ENCODE data around the gene AAMP.

The AAMP gene

DNA sequence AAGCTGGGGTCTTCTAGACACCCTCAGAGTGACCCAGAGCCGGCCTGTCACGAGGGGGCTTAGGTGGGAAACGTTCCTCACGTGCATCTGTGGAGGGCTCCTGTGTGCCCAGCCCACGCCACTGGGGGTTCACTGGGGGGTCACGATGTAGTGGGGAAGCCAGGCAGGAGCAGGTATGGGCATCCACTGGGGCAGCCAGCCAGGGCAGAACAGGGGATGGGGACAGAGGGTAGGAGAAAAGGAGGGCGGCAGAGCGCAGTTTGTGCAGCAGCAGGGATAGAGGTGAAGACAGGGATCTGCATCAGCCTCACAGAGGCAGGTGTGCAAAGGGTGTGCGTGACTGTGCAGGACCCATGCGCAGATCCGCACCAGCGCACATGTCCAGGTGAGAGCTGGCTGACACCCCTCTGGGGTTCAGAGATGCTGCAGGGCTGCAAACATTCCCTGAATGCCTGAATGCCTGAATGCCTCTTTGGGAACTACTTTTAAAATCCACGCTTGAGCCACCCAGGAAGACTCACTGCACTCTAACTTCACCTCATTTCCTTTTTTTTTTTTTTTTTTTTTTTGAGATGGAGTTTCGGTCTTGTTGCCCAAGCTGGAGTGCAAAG, 10.4 kb upstream of the AAMP start:
- DNase-seq, result no peak
- H3K4me3 ChIP-seq, result no peak overlapping the region
- TF ChIP-seq, protein P1, sequence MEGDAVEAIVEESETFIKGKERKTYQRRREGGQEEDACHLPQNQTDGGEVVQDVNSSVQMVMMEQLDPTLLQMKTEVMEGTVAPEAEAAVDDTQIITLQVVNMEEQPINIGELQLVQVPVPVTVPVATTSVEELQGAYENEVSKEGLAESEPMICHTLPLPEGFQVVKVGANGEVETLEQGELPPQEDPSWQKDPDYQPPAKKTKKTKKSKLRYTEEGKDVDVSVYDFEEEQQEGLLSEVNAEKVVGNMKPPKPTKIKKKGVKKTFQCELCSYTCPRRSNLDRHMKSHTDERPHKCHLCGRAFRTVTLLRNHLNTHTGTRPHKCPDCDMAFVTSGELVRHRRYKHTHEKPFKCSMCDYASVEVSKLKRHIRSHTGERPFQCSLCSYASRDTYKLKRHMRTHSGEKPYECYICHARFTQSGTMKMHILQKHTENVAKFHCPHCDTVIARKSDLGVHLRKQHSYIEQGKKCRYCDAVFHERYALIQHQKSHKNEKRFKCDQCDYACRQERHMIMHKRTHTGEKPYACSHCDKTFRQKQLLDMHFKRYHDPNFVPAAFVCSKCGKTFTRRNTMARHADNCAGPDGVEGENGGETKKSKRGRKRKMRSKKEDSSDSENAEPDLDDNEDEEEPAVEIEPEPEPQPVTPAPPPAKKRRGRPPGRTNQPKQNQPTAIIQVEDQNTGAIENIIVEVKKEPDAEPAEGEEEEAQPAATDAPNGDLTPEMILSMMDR (IDR thresholded peaks at IDR 0.05), result no peak
- peaks cover 64 to 66% (median 65%) of the 10 kb centered on the region in 3 donors for H3K36me3 ChIP-seq
- no peaks in the 10 kb centered on the region for H3K9me3 ChIP-seq
- H3K27me3 ChIP-seq, result no peaks in the 10 kb centered on the region
- peak overlapping the region; percentile 51 to 99 for H3K27ac ChIP-seq
- intact Hi-C loops (cut with DNase I; ENCODE audit: low total_unique reads), result no loop called here
- H3K4me1 ChIP-seq, result peaks cover 9 to 77% (median 45%) of the 10 kb centered on the region in 4 donors

DNA sequence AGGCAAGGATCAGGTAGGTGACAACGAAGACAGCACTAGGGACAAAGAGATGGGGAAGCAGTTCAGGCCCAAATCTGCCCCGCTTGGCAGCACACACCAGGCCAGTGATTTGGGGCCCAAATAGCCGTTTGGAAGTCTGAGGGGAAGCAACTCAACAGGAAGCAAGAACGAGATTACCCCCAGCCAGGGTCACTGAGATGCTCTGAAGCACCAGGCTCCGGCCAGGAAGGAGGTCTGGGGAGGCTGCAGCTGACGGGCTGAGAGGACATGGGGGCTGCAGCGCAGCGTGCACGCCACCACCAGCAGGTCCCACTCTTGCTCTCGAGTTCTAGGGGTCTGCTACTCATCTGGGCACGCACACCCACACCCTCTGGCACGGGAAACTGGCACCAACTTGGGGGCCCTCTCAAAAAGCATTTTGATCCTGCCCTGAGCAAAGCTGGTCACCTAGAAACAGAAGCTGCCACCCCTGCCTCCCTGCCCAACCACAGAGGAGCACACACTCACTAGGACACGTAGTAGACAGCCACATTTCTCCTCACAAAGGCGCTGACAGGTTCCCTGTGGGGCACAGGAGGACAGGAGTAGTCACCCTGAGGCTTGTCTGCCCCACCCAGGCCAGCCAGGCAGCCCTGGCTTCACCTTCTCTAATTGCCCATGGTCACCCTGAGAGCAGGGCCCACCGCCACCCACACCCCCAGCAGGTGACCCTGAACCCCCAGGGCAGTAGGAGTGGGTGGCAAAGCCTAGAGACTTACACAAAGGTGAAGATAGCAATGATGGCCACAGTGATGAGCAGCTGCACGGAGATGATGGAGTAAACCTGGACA, 8.8 kb upstream of the AAMP start:
- no peak for DNase-seq
- peaks cover 80 to 82% (median 81%) of the 10 kb centered on the region in 3 donors for H3K36me3 ChIP-seq
- H3K27ac ChIP-seq, result peak overlapping the region; percentile 51 to 99

DNA sequence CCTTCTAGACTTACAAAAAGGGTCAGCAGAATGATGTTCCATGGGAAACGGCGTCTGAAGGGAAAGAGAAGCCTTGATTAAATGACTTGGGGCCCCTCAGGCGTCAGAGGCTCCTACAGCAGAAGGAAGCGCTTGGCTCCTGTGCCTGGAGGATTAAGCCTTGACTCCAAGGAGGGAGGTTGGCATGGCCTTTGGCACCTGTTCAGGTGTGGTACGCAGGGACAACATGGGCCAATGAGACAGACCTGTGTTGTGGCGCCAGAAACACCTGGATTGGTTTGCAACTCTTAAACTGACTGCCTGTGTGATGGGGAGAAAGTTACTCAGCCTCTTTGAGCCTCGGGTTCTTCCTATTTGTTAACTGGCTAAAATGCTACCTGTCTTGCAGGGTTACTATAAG, 8.0 kb upstream of the AAMP start:
- intact Hi-C loops (cut with DNase I; ENCODE audit: low total_unique reads), result no loop called here
- H3K4me1 ChIP-seq, result peaks cover 0 to 63% (median 32%) of the 10 kb centered on the region in 4 donors

More for the DNA sequence above, 8.8 kb upstream of the AAMP start:
- TF ChIP-seq, protein P1 (IDR thresholded peaks at IDR 0.05), result no peak
- intact Hi-C loops (cut with DNase I; ENCODE audit: low total_unique reads), result no loop called here
- no peaks in the 10 kb centered on the region for H3K27me3 ChIP-seq
- H3K4me1 ChIP-seq, result peaks cover 0 to 63% (median 33%) of the 10 kb centered on the region in 4 donors
- H3K9me3 ChIP-seq, result no peaks in the 10 kb centered on the region
- H3K4me3 ChIP-seq, result no peak overlapping the region

DNA sequence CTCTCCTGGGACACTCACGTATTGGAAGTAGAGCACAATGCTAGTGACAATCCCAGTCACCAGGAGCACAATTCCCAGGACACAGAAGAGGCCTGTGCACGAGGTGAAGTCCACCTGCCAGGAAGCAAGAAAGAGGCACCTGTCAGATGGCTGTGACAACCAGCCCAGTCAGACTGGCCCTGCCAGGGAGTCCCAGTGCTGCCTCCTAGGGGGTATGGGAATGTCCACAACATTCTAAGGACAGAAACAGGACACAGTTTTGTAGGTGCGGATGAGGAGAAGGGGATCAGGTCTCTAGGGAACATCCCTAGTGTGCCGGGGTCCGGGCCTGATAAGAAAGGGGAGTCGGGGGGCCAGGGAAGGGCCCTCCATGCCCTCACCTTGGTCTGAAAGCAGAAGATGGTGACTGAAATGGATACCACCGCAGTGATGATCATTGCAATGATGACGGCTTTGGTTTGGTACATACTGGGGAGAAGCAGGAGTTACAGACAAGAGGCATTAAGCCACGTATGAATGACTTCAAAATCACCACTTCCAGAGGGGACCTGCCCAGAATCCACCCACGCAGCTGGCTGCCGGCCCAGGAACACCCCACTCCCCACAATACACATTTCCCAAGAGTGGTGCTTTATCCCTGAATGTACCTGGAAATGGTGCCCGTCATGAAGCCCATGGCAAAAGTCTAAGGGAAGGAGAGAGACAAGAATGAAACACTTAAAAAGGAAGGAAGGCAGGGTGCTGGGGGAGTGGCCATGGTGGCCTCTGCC, 7.2 kb upstream of the AAMP start:
- Histone ChIP-seq H3K27me3 (no peaks in the 10 kb centered on the region), H3K4me1 (peaks cover 0 to 61% (median 30%) of the 10 kb centered on the region in 4 donors), H3K9me3 (no peaks in the 10 kb centered on the region), H3K27ac (peak overlapping the region; percentile 51 to 99), H3K4me3 (no peak overlapping the region), H3K36me3 (peaks cover 83 to 86% (median 84%) of the 10 kb centered on the region in 3 donors)
- intact Hi-C loops (cut with DNase I; ENCODE audit: low total_unique reads), result no loop called here
- TF ChIP-seq, protein P1 (IDR thresholded peaks at IDR 0.05), result no peak
- no peak for DNase-seq

More for the DNA sequence above, 8.0 kb upstream of the AAMP start:
- Histone ChIP-seq H3K36me3 (peaks cover 83 to 86% (median 84%) of the 10 kb centered on the region in 3 donors), H3K4me3 (no peak overlapping the region), H3K27me3 (no peaks in the 10 kb centered on the region), H3K27ac (peak overlapping the region; percentile 51 to 99), H3K9me3 (no peaks in the 10 kb centered on the region)
- no peak for DNase-seq
- TF ChIP-seq, protein P1 (IDR thresholded peaks at IDR 0.05), result no peak

DNA sequence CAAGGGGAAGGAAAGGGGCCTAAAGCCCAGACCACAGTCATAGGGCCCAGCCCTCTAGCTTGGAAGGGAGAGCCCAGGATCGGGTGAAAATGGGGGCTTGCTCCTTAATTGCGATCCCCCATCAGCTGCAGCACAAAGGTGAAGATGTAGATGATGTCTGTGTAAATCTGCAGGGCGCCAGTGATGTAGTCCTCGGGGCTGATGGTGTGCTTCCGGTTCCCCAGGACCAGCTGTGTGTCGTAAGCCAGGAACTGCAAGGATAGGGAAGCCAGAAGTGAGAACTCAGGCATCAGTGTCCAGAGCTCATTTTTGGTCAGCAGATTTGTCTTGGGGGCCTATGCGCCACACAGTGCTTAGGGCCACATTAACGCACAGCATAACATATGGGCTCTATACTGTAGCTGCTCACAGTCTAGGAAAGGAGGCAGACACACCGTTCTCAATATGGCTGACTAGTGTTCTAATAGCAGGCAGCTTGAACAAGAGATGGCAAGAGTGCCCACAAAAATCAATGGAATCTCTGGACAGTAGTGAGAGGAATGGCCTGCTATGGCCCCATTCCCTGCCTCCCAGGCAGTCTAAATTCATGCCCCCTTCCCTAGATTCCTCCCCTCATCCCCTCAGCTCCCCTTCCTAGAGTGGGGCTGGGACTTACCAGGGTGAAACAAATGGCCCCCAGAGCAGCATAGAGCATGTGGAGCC, 5.6 kb upstream of the AAMP start:
- H3K27me3 ChIP-seq, result no peaks in the 10 kb centered on the region
- DNase-seq, result no peak
- H3K27ac ChIP-seq, result peak overlapping the region; percentile 78 to 99
- peaks cover 69 to 71% (median 70%) of the 10 kb centered on the region in 3 donors for H3K36me3 ChIP-seq
- H3K4me1 ChIP-seq, result peaks cover 0 to 60% (median 33%) of the 10 kb centered on the region in 4 donors
- TF ChIP-seq, protein P1 (IDR thresholded peaks at IDR 0.05), result no peak
- H3K9me3 ChIP-seq, result no peaks in the 10 kb centered on the region
- intact Hi-C loops (cut with DNase I; ENCODE audit: low total_unique reads), result no loop called here
- no peak overlapping the region for H3K4me3 ChIP-seq

Data from tibial artery (tissue), 4 donors.